Bone marrow (tissue), 2 donors: ENCODE measurements around the gene FAHD1.

ENCODE experiments used
- DNase-seq, 2 donors: peaks; one replicate each; lab custom pipeline; 2025; lab: John Stamatoyannopoulos, UW

FAHD1 gene

GRCh38 chr16:1817276-1817589 lies 9.8 kb upstream of the FAHD1 start:
- no peak for DNase-seq

- DNase-seq: no peak
These were observed 9.3 kb upstream of the FAHD1 start for GRCh38 chr16:1817716-1818115.

- DNase-seq: no peak
These were observed 8.7 kb upstream of the FAHD1 start for GRCh38 chr16:1818204-1818872.

- no peak for DNase-seq
These were observed 8.0 kb upstream of the FAHD1 start for GRCh38 chr16:1818873-1819525.

GRCh38 chr16:1819611-1820010 lies 7.4 kb upstream of the FAHD1 start:
- no peak for DNase-seq

GRCh38 chr16:1820096-1820945 lies 6.7 kb upstream of the FAHD1 start:
- no peak for DNase-seq

- no peak for DNase-seq
These were observed 6.1 kb upstream of the FAHD1 start for GRCh38 chr16:1820946-1821290.

- no peak for DNase-seq
These were observed 5.0 kb upstream of the FAHD1 start for GRCh38 chr16:1821861-1822611.

- DNase-seq: no peak
These were observed 4.2 kb upstream of the FAHD1 start for GRCh38 chr16:1822801-1823200.

- DNase-seq: peak in 1 of 2 donors; percentile 8
These were observed 3.2 kb upstream of the FAHD1 start for GRCh38 chr16:1823821-1824220.

GRCh38 chr16:1825381-1825863 lies 1.6 kb upstream of the FAHD1 start:
- DNase-seq: no peak

GRCh38 chr16:1825864-1826690 lies 929 bp upstream of the FAHD1 start:
- DNase-seq: peak in 1 of 2 donors; percentile 35

- DNase-seq: no peak
These were observed 1.8 kb downstream of the FAHD1 start for GRCh38 chr16:1828645-1829410.

- no peak for DNase-seq
These were observed 3.2 kb downstream of the FAHD1 start for GRCh38 chr16:1830213-1830612.

GRCh38 chr16:1831186-1832075 lies 4.4 kb downstream of the FAHD1 start:
- DNase-seq: no peak

- DNase-seq: no peak
These were observed 5.9 kb downstream of the FAHD1 start for GRCh38 chr16:1832838-1833454.

- no peak for DNase-seq
These were observed 7.1 kb downstream of the FAHD1 start for GRCh38 chr16:1834096-1834495.

GRCh38 chr16:1839554-1839953 lies 12.5 kb downstream of the FAHD1 start:
- DNase-seq: no peak

GRCh38 chr16:1845985-1846384 lies 19.0 kb downstream of the FAHD1 start:
- DNase-seq: no peak
